Gastroesophageal sphincter (tissue), 3 donors: ENCODE measurements around the gene SLC25A19.

Experiments
- CTCF ChIP-seq, 4 experiments: fragments of 200-600 bp in 2 of 4; fragments of 450-650 bp in 2 of 4; sonication (generic) in 1 of 4; IDR thresholded peaks; one replicate each; pipeline ENCODE4 v1.5.1; 2017 to 2019; ENCODE audit warnings: antibody characterized with exemption in 4 of 4, mild to moderate bottlenecking in 2 of 4, moderate library complexity in 2 of 4
- POLR2A ChIP-seq, 2 donors: fragments of 450-650 bp; IDR thresholded peaks; one replicate each; pipeline ENCODE4 v1.6.1; 2017; ENCODE audit warnings: antibody characterized with exemption in 2 of 2, mild to moderate bottlenecking in 2 of 2, moderate library complexity in 1 of 2
- POLR2AphosphoS5 ChIP-seq: sonication (generic); formaldehyde crosslinking; IDR thresholded peaks from one replicate; pipeline ENCODE4 v1.6.1; 2017; ENCODE audit warnings: antibody characterized with exemption

GRCh38 chr17:75318615-75319222 is 29.5 kb upstream of the SLC25A19 start:
- TF ChIP-seq CTCF (IDR thresholded peaks at IDR 0.05) (no peak), POLR2A (IDR thresholded peaks at IDR 0.05) (no peak), POLR2AphosphoS5 (no peak)
